Osteocyte (in vitro differentiated cells): ENCODE measurements around the gene KRT79. TPM values are rescaled to one million over a fixed set of nuclear protein-coding genes. Genes with fewer than 3 reads are reported as not detected.

Experiments
- DNase-seq: peaks from one replicate; pipeline ENCODE4 v3.0.0; 2021; ENCODE audit warnings: mixed read lengths; ENCODE audit not compliant: unreplicated experiment; ENCODE audit errors: extremely low spot score
- H3K27ac Mint-ChIP-seq: one replicate; pipeline ENCODE4 v1.8.0; 2021; ENCODE audit warnings: mild to moderate bottlenecking, mixed read lengths; ENCODE audit not compliant: unreplicated experiment
- H3K27me3 Mint-ChIP-seq: one replicate; pipeline ENCODE4 v1.8.0; 2021; ENCODE audit warnings: mixed read lengths; ENCODE audit not compliant: unreplicated experiment
- H3K36me3 Mint-ChIP-seq: one replicate; pipeline ENCODE4 v1.8.0; 2021; ENCODE audit warnings: mixed read lengths; ENCODE audit not compliant: unreplicated experiment
- H3K4me1 Mint-ChIP-seq: one replicate; pipeline ENCODE4 v1.8.0; 2021; ENCODE audit warnings: mixed read lengths; ENCODE audit not compliant: unreplicated experiment
- H3K4me3 Mint-ChIP-seq: one replicate; pipeline ENCODE4 v1.8.0; 2021; ENCODE audit warnings: mild to moderate bottlenecking, moderate library complexity, mixed read lengths; ENCODE audit not compliant: unreplicated experiment
- H3K9me3 Mint-ChIP-seq: one replicate; pipeline ENCODE4 v1.8.0; 2021; ENCODE audit warnings: mixed read lengths; ENCODE audit not compliant: unreplicated experiment
- total RNA-seq: library from RNA; stranded (reverse); gene quantifications from 2 replicates; pipeline ENCODE4 v1.2.1, GENCODE V29; 2021
- TF ChIP-seq, protein P1 (sequence below): fragments of 200-600 bp; sonication (generic); IDR thresholded peaks from 2 replicates; pipeline ENCODE4 v1.5.0; 2021; ENCODE audit warnings: antibody characterized with exemption, mild to moderate bottlenecking, moderate library complexity

The KRT79 gene
- total RNA-seq, 1 donor from 2014 or later, result not detected

DNA sequence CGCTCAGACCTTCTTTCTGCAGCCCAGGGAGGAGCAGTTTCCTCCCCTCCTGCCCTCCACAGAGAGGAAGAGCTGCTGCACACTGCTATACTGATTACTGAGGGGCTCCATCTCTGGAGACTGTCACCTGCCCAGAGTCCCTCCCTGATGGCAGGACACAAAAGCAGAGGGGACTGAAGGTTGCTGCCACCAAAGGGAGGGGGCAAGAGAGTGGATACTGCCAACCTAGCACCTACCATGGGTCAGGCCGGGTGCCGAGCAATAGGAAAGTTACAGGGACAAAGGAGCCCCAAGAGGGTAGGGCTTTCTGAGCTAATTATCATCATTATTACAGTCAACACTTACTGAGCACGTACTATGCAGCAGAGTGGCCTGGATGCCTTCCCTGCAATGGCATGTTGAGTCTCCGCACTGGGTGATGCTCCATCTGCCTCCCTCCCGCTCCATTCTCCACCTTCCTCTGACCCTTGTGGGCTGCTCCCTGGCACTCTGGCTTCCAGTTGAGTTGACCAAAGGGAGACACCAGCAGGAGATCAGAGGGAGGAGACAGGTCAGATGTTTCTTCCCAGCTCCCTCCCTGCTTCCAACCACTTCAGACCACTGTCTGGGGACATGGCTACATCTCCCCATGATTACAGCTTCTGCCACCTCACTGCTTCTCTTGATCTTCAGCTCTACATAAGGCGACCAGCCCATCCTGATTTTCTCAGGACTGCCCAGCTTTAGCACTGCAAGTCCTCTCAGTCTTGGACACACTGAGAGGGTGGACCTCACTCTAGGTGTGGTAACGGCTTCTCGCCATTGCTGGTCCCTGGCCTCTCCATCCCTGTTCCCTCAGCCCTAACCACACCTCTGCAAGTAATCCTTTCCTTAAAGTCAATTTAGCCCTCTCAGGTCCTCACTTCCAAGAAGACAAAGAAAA, 2.6 kb upstream of the KRT79 start:
- DNase-seq, result no peak
- Mint-ChIP-seq H3K4me3 (no peak overlapping the region), H3K27ac (no peak overlapping the region), H3K27me3 (no peaks in the 10 kb centered on the region), H3K4me1 (peaks cover 17% of the 10 kb centered on the region), H3K36me3 (no peaks in the 10 kb centered on the region), H3K9me3 (no peaks in the 10 kb centered on the region)
- TF ChIP-seq, protein P1, sequence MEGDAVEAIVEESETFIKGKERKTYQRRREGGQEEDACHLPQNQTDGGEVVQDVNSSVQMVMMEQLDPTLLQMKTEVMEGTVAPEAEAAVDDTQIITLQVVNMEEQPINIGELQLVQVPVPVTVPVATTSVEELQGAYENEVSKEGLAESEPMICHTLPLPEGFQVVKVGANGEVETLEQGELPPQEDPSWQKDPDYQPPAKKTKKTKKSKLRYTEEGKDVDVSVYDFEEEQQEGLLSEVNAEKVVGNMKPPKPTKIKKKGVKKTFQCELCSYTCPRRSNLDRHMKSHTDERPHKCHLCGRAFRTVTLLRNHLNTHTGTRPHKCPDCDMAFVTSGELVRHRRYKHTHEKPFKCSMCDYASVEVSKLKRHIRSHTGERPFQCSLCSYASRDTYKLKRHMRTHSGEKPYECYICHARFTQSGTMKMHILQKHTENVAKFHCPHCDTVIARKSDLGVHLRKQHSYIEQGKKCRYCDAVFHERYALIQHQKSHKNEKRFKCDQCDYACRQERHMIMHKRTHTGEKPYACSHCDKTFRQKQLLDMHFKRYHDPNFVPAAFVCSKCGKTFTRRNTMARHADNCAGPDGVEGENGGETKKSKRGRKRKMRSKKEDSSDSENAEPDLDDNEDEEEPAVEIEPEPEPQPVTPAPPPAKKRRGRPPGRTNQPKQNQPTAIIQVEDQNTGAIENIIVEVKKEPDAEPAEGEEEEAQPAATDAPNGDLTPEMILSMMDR, result no peak

DNA sequence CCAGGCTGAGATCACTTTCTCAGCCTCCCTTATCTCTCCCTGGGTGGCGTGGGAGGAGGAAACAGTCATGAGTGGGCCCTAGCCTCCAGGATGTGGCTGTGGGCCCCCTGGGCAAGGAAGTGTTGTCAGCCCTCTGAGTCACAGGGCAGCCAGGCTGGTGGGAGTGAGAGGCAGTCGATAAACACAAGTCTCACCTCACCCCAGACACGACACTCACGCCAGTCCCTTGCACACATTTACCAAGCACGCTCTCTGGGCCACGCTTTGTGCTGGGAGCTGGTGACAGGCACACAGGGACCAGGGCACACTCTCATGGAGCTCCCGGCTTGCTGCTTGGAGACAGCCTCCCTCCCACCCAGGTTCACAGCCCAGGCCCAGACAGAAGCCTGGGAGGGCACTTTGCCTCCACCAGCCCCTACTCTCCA, 1.9 kb upstream of the KRT79 start:
- no peak for DNase-seq
- Mint-ChIP-seq H3K9me3 (no peaks in the 10 kb centered on the region), H3K27ac (no peak overlapping the region), H3K36me3 (no peaks in the 10 kb centered on the region), H3K4me1 (peaks cover 17% of the 10 kb centered on the region), H3K27me3 (no peaks in the 10 kb centered on the region), H3K4me3 (no peak overlapping the region)
- TF ChIP-seq, protein P1, result no peak

GRCh38 chr12:52835271-52836041, 1.3 kb upstream of the KRT79 start:
- no peak for DNase-seq
- H3K36me3 Mint-ChIP-seq, result no peaks in the 10 kb centered on the region
- peaks cover 2% of the 10 kb centered on the region for H3K27me3 Mint-ChIP-seq
- H3K27ac Mint-ChIP-seq, result no peak overlapping the region
- H3K4me3 Mint-ChIP-seq, result no peak overlapping the region
- TF ChIP-seq, protein P1, result no peak
- H3K4me1 Mint-ChIP-seq, result peaks cover 17% of the 10 kb centered on the region
- no peaks in the 10 kb centered on the region for H3K9me3 Mint-ChIP-seq

- Mint-ChIP-seq H3K4me1 (peaks cover 17% of the 10 kb centered on the region), H3K36me3 (no peaks in the 10 kb centered on the region), H3K27me3 (peaks cover 8% of the 10 kb centered on the region), H3K27ac (no peak overlapping the region), H3K4me3 (no peak overlapping the region), H3K9me3 (no peaks in the 10 kb centered on the region)
- DNase-seq, result no peak
- TF ChIP-seq, protein P1, result no peak
These were observed 553 bp upstream of the KRT79 start for GRCh38 chr12:52834727-52835001.
